ENCODE results near the gene AIFM2.

The AIFM2 gene

DNA sequence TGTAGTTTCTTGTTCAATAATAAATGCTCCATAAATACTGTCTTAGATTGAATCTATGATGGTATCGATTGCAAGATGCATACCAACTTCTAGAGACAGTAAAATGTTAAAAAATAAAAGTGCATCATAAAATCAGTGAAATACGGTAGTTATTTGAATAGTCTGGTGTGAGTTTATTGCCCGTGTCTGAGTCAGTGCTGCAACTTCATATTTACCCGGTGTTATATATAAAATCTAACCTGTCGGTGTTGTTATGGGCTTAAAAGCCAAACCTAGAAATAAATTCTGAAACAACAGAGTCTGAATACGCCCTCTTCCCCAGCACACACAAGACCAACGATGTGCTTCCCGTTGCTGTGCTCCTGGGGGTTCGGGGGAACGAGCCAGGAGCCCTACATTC is 63.7 kb downstream of the AIFM2 start:
- no peaks in the 10 kb centered on the region for H3K36me3 ChIP-seq (replicated peaks; ENCODE audit: insufficient read depth, low read length)

DNA sequence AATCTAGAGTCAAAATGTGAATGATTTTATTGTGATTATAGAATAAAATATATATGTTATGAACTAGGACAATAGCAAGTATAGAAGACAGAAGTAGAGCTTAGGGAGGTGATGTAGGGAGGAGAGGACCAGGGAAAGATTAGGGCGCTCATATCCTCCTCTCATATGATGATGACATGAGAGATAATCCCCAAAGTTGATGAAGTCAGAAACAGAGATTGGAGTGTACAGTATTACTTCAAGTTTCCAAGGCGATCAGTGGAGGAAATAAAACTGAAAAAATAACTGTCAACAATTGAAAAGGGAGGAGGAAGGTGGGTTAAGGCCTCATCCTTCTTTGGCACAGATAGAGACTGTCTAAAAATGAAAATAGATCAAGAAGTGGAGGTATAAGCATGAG is 65.0 kb downstream of the AIFM2 start:
- H3K27ac ChIP-seq (ENCODE audit: low read length): no peak overlapping the region

More for the DNA sequence above, 63.7 kb downstream of the AIFM2 start:
- H3K4me1 ChIP-seq (ENCODE audit: low read length): no peaks in the 10 kb centered on the region
- no peak overlapping the region for H3K27ac ChIP-seq (ENCODE audit: low read length)
- no peaks in the 10 kb centered on the region for H3K9me3 ChIP-seq (replicated peaks; ENCODE audit: insufficient read depth, low read length)
- no peak overlapping the region for H3K4me2 ChIP-seq (ENCODE audit: low read depth, low read length)
- H3K9me2 ChIP-seq (replicated peaks; ENCODE audit: insufficient read depth, low read length): no peaks in the 10 kb centered on the region
- H3F3A ChIP-seq (ENCODE audit: insufficient read depth, low read length): no peaks in the 10 kb centered on the region
- TF ChIP-seq, protein P1, sequence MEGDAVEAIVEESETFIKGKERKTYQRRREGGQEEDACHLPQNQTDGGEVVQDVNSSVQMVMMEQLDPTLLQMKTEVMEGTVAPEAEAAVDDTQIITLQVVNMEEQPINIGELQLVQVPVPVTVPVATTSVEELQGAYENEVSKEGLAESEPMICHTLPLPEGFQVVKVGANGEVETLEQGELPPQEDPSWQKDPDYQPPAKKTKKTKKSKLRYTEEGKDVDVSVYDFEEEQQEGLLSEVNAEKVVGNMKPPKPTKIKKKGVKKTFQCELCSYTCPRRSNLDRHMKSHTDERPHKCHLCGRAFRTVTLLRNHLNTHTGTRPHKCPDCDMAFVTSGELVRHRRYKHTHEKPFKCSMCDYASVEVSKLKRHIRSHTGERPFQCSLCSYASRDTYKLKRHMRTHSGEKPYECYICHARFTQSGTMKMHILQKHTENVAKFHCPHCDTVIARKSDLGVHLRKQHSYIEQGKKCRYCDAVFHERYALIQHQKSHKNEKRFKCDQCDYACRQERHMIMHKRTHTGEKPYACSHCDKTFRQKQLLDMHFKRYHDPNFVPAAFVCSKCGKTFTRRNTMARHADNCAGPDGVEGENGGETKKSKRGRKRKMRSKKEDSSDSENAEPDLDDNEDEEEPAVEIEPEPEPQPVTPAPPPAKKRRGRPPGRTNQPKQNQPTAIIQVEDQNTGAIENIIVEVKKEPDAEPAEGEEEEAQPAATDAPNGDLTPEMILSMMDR (IDR thresholded peaks at IDR 0.05; ENCODE audit: low read length): no peak
- TF ChIP-seq EZH2 (optimal IDR thresholded peaks at IDR 0.05; ENCODE audit: low read depth, low read length) (no peak), EZH2phosphoT487 (IDR thresholded peaks at IDR 0.05; ENCODE audit: low read length) (no peak)
- H2AFZ ChIP-seq (ENCODE audit: low read length): no peak overlapping the region
- H4K20me1 ChIP-seq (ENCODE audit: insufficient read depth, low read length): no peaks in the 10 kb centered on the region
- no peak overlapping the region for H3K4me3 ChIP-seq (ENCODE audit: low read length)
- DNase-seq: no peak
- no peaks in the 10 kb centered on the region for H3K27me3 ChIP-seq (replicated peaks; ENCODE audit: insufficient read depth, low read length)
- no peak overlapping the region for H3K9ac ChIP-seq (ENCODE audit: low read length)
- no peaks in the 10 kb centered on the region for H3K79me2 ChIP-seq (ENCODE audit: low read length)

DNA sequence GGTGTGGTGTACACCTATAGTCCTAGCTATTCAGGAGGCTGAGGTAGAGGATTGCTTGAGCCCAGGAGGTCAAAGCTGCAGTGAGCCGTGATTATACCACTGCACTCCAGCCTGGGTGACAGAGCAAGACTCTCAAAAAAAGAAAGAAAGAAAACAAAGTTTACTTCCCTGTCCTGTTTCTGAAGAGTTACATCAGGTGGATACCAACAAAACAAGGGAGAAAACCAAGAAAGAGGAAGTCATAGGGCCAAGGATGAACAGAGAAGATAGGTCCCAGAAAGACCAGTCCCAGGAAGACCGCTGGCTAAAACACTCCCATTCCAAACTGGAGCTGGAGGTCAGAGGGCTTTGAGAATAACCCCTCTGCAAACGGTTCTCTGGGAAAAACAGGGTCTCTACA is 66.4 kb downstream of the AIFM2 start:
- H3K79me2 ChIP-seq (ENCODE audit: low read length): no peaks in the 10 kb centered on the region
- no peak overlapping the region for H2AFZ ChIP-seq (ENCODE audit: low read length)
- no peaks in the 10 kb centered on the region for H3K27me3 ChIP-seq (replicated peaks; ENCODE audit: insufficient read depth, low read length)
- no peak overlapping the region for H3K27ac ChIP-seq (ENCODE audit: low read length)
- no peaks in the 10 kb centered on the region for H3K36me3 ChIP-seq (replicated peaks; ENCODE audit: insufficient read depth, low read length)
- H3K9me3 ChIP-seq (replicated peaks; ENCODE audit: insufficient read depth, low read length): no peaks in the 10 kb centered on the region
- no peaks in the 10 kb centered on the region for H3K4me1 ChIP-seq (ENCODE audit: low read length)
- no peak overlapping the region for H3K9ac ChIP-seq (ENCODE audit: low read length)
- no peak overlapping the region for H3K4me3 ChIP-seq (ENCODE audit: low read length)
- TF ChIP-seq EZH2phosphoT487 (IDR thresholded peaks at IDR 0.05; ENCODE audit: low read length): no peak
- TF ChIP-seq, protein P1 (IDR thresholded peaks at IDR 0.05; ENCODE audit: low read length): no peak
- H4K20me1 ChIP-seq (ENCODE audit: insufficient read depth, low read length): no peaks in the 10 kb centered on the region
- no peaks in the 10 kb centered on the region for H3F3A ChIP-seq (ENCODE audit: insufficient read depth, low read length)
- DNase-seq: no peak
- no peak overlapping the region for H3K4me2 ChIP-seq (ENCODE audit: low read depth, low read length)
- no peaks in the 10 kb centered on the region for H3K9me2 ChIP-seq (replicated peaks; ENCODE audit: insufficient read depth, low read length)

More for the DNA sequence above, 65.0 kb downstream of the AIFM2 start:
- Histone ChIP-seq H3K4me1 (ENCODE audit: low read length) (no peaks in the 10 kb centered on the region), H3K36me3 (replicated peaks; ENCODE audit: insufficient read depth, low read length) (no peaks in the 10 kb centered on the region), H3K9me3 (replicated peaks; ENCODE audit: insufficient read depth, low read length) (no peaks in the 10 kb centered on the region), H3K9me2 (replicated peaks; ENCODE audit: insufficient read depth, low read length) (no peaks in the 10 kb centered on the region), H3K9ac (ENCODE audit: low read length) (no peak overlapping the region), H3K4me3 (ENCODE audit: low read length) (no peak overlapping the region), H3K79me2 (ENCODE audit: low read length) (no peaks in the 10 kb centered on the region), H3K27me3 (replicated peaks; ENCODE audit: insufficient read depth, low read length) (no peaks in the 10 kb centered on the region), H2AFZ (ENCODE audit: low read length) (no peak overlapping the region), H3K4me2 (ENCODE audit: low read depth, low read length) (no peak overlapping the region), H3F3A (ENCODE audit: insufficient read depth, low read length) (no peaks in the 10 kb centered on the region), H4K20me1 (ENCODE audit: insufficient read depth, low read length) (no peaks in the 10 kb centered on the region)
- TF ChIP-seq EZH2phosphoT487 (IDR thresholded peaks at IDR 0.05; ENCODE audit: low read length) (no peak), EZH2 (optimal IDR thresholded peaks at IDR 0.05; ENCODE audit: low read depth, low read length) (no peak)
- TF ChIP-seq, protein P1 (IDR thresholded peaks at IDR 0.05; ENCODE audit: low read length): no peak
- no peak for DNase-seq
